22Rv1 (cell line): Measurements from ENCODE around the gene ARHGAP26.

Experiments used
- H3K27ac ChIP-seq: fragments of 450-650 bp; 2 replicates; pipeline ENCODE4 v1.5.1; 2017
- CTCF ChIP-seq: fragments of 450-650 bp; IDR thresholded peaks from 2 replicates; pipeline ENCODE4 v1.5.1; 2017; ENCODE audit warnings: mild to moderate bottlenecking
- ZFX ChIP-seq: fragments of 450-650 bp; IDR thresholded peaks from 2 replicates; pipeline ENCODE4 v1.6.1; 2017; ENCODE audit warnings: antibody characterized with exemption, borderline replicate concordance

The ARHGAP26 gene

GRCh38 chr5:143220748-143221251 is 450.6 kb downstream of the ARHGAP26 start:
- TF ChIP-seq ZFX (no peak), CTCF (no peak)
- no peak overlapping the region for H3K27ac ChIP-seq

GRCh38 chr5:143222287-143223231 is 452.4 kb downstream of the ARHGAP26 start:
- TF ChIP-seq CTCF, result no peak
- TF ChIP-seq ZFX, result no peak
- H3K27ac ChIP-seq, result no peak overlapping the region

- no peak overlapping the region for H3K27ac ChIP-seq
- TF ChIP-seq CTCF (no peak), ZFX (no peak)
Observed at GRCh38 chr5:143224672-143225071, 454.5 kb downstream of the ARHGAP26 start.

GRCh38 chr5:143225511-143225910 is 455.3 kb downstream of the ARHGAP26 start:
- TF ChIP-seq CTCF, result no peak
- TF ChIP-seq ZFX, result no peak
- H3K27ac ChIP-seq, result no peak overlapping the region

- H3K27ac ChIP-seq, result no peak overlapping the region
- TF ChIP-seq ZFX (no peak), CTCF (no peak)
Observed at GRCh38 chr5:143226361-143226760, 456.2 kb downstream of the ARHGAP26 start.

GRCh38 chr5:143226872-143227271 is 456.7 kb downstream of the ARHGAP26 start:
- TF ChIP-seq CTCF (no peak), ZFX (no peak)
- H3K27ac ChIP-seq, result no peak overlapping the region

GRCh38 chr5:143227301-143227700 is 457.1 kb downstream of the ARHGAP26 start:
- no peak overlapping the region for H3K27ac ChIP-seq
- TF ChIP-seq ZFX, result no peak
